Panc1 (cell line): Measurements from ENCODE around the gene CNNM2. TPM values are rescaled to one million over a fixed set of nuclear protein-coding genes. Genes with fewer than 3 reads are reported as not detected.
"Not testable (repeated sequence)": the region's sequence is repeated elsewhere in the genome, so short reads cannot be mapped to it uniquely, and the experiment has no call there.

Source experiments
- ATAC-seq: fragments of 200-7000 bp; cut with Tn5 transposase; 2 replicates; pipeline ENCODE4 v1.9.1; 2020; ENCODE audit warnings: mild to moderate bottlenecking, moderate library complexity
- BruUV-seq: library from RNA; stranded (reverse); fragments of 400-500 nt; replicated peaks from 2 replicates; lab custom pipeline; 2021; lab: Mats Ljungman, UMichigan
- CTCF ChIA-PET: fragments of 300-600 bp; sonication (Branson Sonifier 250); formaldehyde crosslinking; loops from one replicate; lab custom pipeline; 2022; ENCODE audit warnings: antibody characterized with exemption; lab: Charles Lee
- POLR2A ChIA-PET: fragments of 300-600 bp; sonication (Branson Sonifier 250); formaldehyde crosslinking; loops from one replicate; lab custom pipeline; 2022; ENCODE audit warnings: antibody characterized with exemption; lab: Charles Lee
- DNase-seq: peaks from one replicate; pipeline ENCODE4 v3.0.0-alpha.2; 2010; ENCODE audit warnings: low read depth, low spot score
- H3K27ac ChIP-seq: 2 replicates; pipeline ENCODE4 v1.5.1; 2011; ENCODE audit warnings: mild to moderate bottlenecking, low read length, inconsistent platforms
- H3K27me3 ChIP-seq: fragments of 200-500 bp; sonication (Bioruptor generic); 2 replicates; pipeline ENCODE4 v1.6.0; 2014; ENCODE audit warnings: low read length, inconsistent platforms; ENCODE audit not compliant: control insufficient read depth, insufficient read depth
- H3K36me3 ChIP-seq: fragments of 200-500 bp; sonication (Bioruptor generic); 2 replicates; pipeline ENCODE4 v1.5.1; 2014; ENCODE audit warnings: inconsistent platforms, mild to moderate bottlenecking, low read length, moderate library complexity; ENCODE audit not compliant: control insufficient read depth, insufficient read depth
- H3K4me1 ChIP-seq: 2 replicates; pipeline ENCODE4 v1.5.1; 2011; ENCODE audit warnings: inconsistent platforms, mild to moderate bottlenecking, low read length, moderate library complexity; ENCODE audit not compliant: control insufficient read depth, insufficient read depth
- H3K4me3 ChIP-seq, 2 experiments: 2 replicates each; pipeline ENCODE4 v1.5.1; 2011 to 2012; ENCODE audit warnings: low read depth in 2 of 2, low read length in 2 of 2, mild to moderate bottlenecking in 2 of 2, inconsistent platforms in 1 of 2, moderate library complexity in 1 of 2
- H3K9me3 ChIP-seq: fragments of 200-500 bp; sonication (Bioruptor generic); 2 replicates; pipeline ENCODE4 v1.5.1; 2014; ENCODE audit warnings: low read depth, mild to moderate bottlenecking, inconsistent platforms, low read length, moderate library complexity; ENCODE audit not compliant: control insufficient read depth, insufficient read depth
- CTCF ChIP-seq: fragments of 450-650 bp; IDR thresholded peaks from 2 replicates; pipeline ENCODE4 v1.5.1; 2017; ENCODE audit warnings: mild to moderate bottlenecking
- POLR2AphosphoS5 ChIP-seq: IDR thresholded peaks from 2 replicates; pipeline ENCODE4 v1.6.1; 2012; ENCODE audit warnings: mild to moderate bottlenecking, low read depth, low read length, moderate library complexity
- REST ChIP-seq, 2 experiments: IDR thresholded peaks; 2 replicates each; pipeline ENCODE4 v1.6.1; 2011 to 2012; ENCODE audit warnings: low read depth in 2 of 2, control low read depth in 1 of 2, low read length in 1 of 2, mild to moderate bottlenecking in 1 of 2, moderate library complexity in 1 of 2; ENCODE audit not compliant: insufficient read depth in 1 of 2
- SIN3A ChIP-seq: IDR thresholded peaks from 2 replicates; pipeline ENCODE4 v1.6.1; 2012; ENCODE audit warnings: low read depth, mild to moderate bottlenecking, low read length, moderate library complexity, borderline replicate concordance; ENCODE audit not compliant: insufficient read depth
- TCF7L2 ChIP-seq: IDR thresholded peaks from 2 replicates; pipeline ENCODE4 v1.6.1; 2011; ENCODE audit warnings: mild to moderate bottlenecking, low read depth, low read length, inconsistent platforms
- in situ Hi-C: cut with HindIII; loops from 2 replicates; pipeline ENCODE4 v1.10.0; 2016; ENCODE audit warnings: low sequenced_read_pairs, low pct_unique_long_range_greater_than_20kb
- intact Hi-C: fragments of 100-400 bp; cut with micrococcal nuclease; formaldehyde crosslinking; loops from one replicate; pipeline ENCODE4 v1.10.0; 2022; ENCODE audit not compliant: unreplicated experiment
- total RNA-seq: library from RNA; stranded (reverse); gene quantifications from one replicate; pipeline ENCODE4 v1.2.1, GENCODE V29; 2021; ENCODE audit not compliant: unreplicated experiment

Gene CNNM2
- total RNA-seq, 1 experiment from 2014 or later: 27.1 TPM

GRCh38 chr10:103130910-103131309 lies 212.8 kb downstream of the CNNM2 start:
- ATAC-seq (no peak), DNase-seq (no peak)
- in situ Hi-C loops (no loop called here), intact Hi-C loops (no loop called here)
- BruUV-seq: no TSS peak
- CTCF ChIA-PET: no interaction called here
- no peaks in the 10 kb centered on the region for H3K27me3 ChIP-seq
- H3K4me3 ChIP-seq: no peak overlapping the region
- H3K9me3 ChIP-seq: no peaks in the 10 kb centered on the region
- POLR2A ChIA-PET: interaction anchor here (0.6 kb wide), 1 partner anchor 15 kb away, joined by 6 read pairs; no protein-coding TSS in a partner anchor
- peaks cover under 1% of the 10 kb centered on the region; the same call in 1 of the 2 replicates for H3K4me1 ChIP-seq
- H3K36me3 ChIP-seq: 0 out of 2 replicates have a peak, but pooled peaks cover under 1% of the 10 kb centered on the region
- no peak overlapping the region for H3K27ac ChIP-seq
- TF ChIP-seq TCF7L2: no peak
- no peak for TF ChIP-seq SIN3A
- no peak for TF ChIP-seq POLR2AphosphoS5
- TF ChIP-seq CTCF: no peak
- TF ChIP-seq REST (IDR thresholded peaks at IDR 0.05; ENCODE audit: insufficient read depth in 1 of 2, low read depth in 2 of 2, low read length in 1 of 2): no peak

- H3K4me1 ChIP-seq, H3K4me3 ChIP-seq, CTCF ChIA-PET, H3K27ac ChIP-seq, H3K27me3 ChIP-seq, ATAC-seq, in situ Hi-C loops, POLR2A ChIA-PET, DNase-seq, intact Hi-C loops, BruUV-seq, H3K9me3 ChIP-seq: not testable (repeated sequence)
- H3K36me3 ChIP-seq: peaks cover 16% of the 10 kb centered on the region
Observed at GRCh38 chr10:103135168-103135567, 217.1 kb downstream of the CNNM2 start.

GRCh38 chr10:103139803-103140202 lies 221.7 kb downstream of the CNNM2 start:
- no TSS peak for BruUV-seq
- no peak overlapping the region for H3K4me3 ChIP-seq
- in situ Hi-C loops: loop anchor here (5.0 kb wide), 1 partner anchor 33 kb away; no protein-coding TSS in a partner anchor
- DNase-seq (no peak), ATAC-seq (peak; percentile 72; the same call in 1 of the 2 replicates)
- peak; percentile 23; the same call in 1 of the 2 replicates for TF ChIP-seq POLR2AphosphoS5
- no peak for TF ChIP-seq REST (IDR thresholded peaks at IDR 0.05; ENCODE audit: insufficient read depth in 1 of 2, low read depth in 2 of 2, low read length in 1 of 2)
- no peak for TF ChIP-seq TCF7L2
- CTCF ChIA-PET: no interaction called here
- POLR2A ChIA-PET: interaction anchor here (0.6 kb wide), 1 partner anchor 326 kb away, joined by 6 read pairs; no protein-coding TSS in a partner anchor
- H3K4me1 ChIP-seq: peaks cover 9% of the 10 kb centered on the region; the same call in 1 of the 2 replicates
- no peaks in the 10 kb centered on the region for H3K9me3 ChIP-seq
- H3K36me3 ChIP-seq: peaks cover 16% of the 10 kb centered on the region
- intact Hi-C loops: no loop called here
- H3K27me3 ChIP-seq: no peaks in the 10 kb centered on the region
- H3K27ac ChIP-seq: no peak overlapping the region
